Astrocyte of the spinal cord (primary cell): ENCODE results near the gene RARA.

Experiments used
- DNase-seq: peaks from one replicate; pipeline ENCODE4 v3.0.0; 2011; ENCODE audit warnings: low read depth, low spot score
- H3K4me3 ChIP-seq: 2 replicates; pipeline ENCODE4 v1.5.1; 2011; ENCODE audit warnings: low read depth, mild to moderate bottlenecking, low read length, moderate library complexity
- CTCF ChIP-seq: IDR thresholded peaks from 2 replicates; pipeline ENCODE4 v1.5.1; 2012; ENCODE audit warnings: low read depth, mild to moderate bottlenecking, low read length, inconsistent platforms
- in situ Hi-C: cut with HindIII; loops from 2 replicates; pipeline ENCODE4 v1.10.0; 2017; ENCODE audit warnings: low sequenced_read_pairs

The RARA gene

GRCh38 chr17:40356990-40357881 is 48.3 kb downstream of the RARA start:
- in situ Hi-C loops, result no loop called here
- no peak for DNase-seq
- no peak overlapping the region for H3K4me3 ChIP-seq
- no peak for TF ChIP-seq CTCF

- in situ Hi-C loops, result no loop called here
- no peak overlapping the region for H3K4me3 ChIP-seq
- DNase-seq, result peak; percentile 84
- peak; percentile 92 for TF ChIP-seq CTCF
These were observed 49.5 kb downstream of the RARA start for GRCh38 chr17:40358323-40359038.

- H3K4me3 ChIP-seq, result no peak overlapping the region
- in situ Hi-C loops, result loop anchor here (10.0 kb wide), 1 partner anchor 55 kb away; the partner anchor contains the start of gene RARA
- TF ChIP-seq CTCF, result no peak
- DNase-seq, result no peak
These were observed 51.1 kb downstream of the RARA start for GRCh38 chr17:40360091-40360490.

- in situ Hi-C loops, result loop anchor here (10.0 kb wide), 1 partner anchor 56 kb away; the partner anchor contains the start of gene RARA
- no peak for TF ChIP-seq CTCF
- no peak for DNase-seq
- no peak overlapping the region for H3K4me3 ChIP-seq
These were observed 52.3 kb downstream of the RARA start for GRCh38 chr17:40361063-40361924.

GRCh38 chr17:40361925-40362695 is 53.1 kb downstream of the RARA start:
- in situ Hi-C loops, result loop anchor here (10.0 kb wide), 1 partner anchor 57 kb away; the partner anchor contains the start of gene RARA
- no peak for DNase-seq
- no peak for TF ChIP-seq CTCF
- peak overlapping the region; percentile 21 for H3K4me3 ChIP-seq
